COR-L47 (cell line): ENCODE data around the gene MPLKIP.
"Not testable (repeated sequence)": the region's sequence is repeated elsewhere in the genome, so short reads cannot be mapped to it uniquely, and the experiment has no call there.

ENCODE experiments used
- DNase-seq: peaks from one replicate; lab custom pipeline; 2025; lab: John Stamatoyannopoulos, UW

Gene MPLKIP

DNA sequence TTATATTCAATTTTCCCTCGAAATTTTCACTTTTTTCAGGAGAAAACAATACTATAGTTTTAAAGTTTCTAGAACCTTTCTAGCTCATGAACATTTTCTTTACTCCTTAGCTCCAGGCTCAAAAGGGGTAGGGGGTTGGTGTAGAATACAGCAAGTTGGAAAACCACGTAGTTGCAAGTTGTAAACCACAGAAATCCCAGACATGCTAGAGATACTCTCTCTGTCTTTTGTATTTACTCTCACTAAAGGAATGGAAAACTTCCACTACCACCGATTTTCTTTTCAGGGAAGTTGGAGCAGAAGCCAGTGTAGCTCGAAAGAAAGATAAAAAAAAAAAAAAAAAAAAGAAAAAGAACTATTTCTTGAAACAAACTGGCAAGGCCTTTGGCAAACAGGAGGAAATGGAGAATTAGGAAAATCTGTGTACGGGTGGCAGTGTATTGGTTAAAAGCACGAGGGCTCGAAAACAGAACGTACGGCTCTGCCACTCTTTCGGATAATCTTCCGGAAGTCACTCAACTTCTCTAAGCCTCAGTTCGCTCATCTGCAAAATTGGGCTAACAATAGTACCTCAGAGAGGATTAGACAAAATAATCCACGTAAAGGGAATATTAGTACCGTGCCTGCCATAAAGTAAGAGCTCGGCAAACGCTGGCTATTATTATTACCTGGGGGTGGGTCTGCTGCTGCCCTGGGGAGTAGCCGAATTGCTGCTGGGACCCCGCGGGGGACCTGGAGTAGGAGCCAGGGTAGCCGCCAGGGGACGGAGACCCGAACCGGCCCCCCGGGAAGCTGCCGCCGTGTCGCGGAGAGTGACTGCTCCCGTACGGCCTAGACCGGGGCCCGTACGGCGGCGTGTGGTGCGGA lies 628 bp downstream of the MPLKIP start:
- no peak for DNase-seq

DNA sequence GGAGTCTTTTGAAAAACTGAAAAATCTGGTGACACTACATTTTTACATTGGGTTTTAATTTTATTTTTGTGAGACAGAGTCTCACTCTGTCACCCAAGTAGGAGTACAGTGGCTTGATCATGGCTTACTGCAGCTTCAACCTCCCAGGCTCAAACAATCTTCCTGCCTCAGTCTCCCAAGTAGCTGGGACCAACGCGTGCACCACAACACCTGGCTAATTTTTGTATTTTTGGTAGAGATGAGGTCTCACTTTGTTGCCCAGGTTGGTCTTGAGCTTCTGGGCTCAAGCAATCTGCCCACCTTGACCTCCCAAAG lies 11.5 kb downstream of the MPLKIP start:
- DNase-seq = no peak

DNA sequence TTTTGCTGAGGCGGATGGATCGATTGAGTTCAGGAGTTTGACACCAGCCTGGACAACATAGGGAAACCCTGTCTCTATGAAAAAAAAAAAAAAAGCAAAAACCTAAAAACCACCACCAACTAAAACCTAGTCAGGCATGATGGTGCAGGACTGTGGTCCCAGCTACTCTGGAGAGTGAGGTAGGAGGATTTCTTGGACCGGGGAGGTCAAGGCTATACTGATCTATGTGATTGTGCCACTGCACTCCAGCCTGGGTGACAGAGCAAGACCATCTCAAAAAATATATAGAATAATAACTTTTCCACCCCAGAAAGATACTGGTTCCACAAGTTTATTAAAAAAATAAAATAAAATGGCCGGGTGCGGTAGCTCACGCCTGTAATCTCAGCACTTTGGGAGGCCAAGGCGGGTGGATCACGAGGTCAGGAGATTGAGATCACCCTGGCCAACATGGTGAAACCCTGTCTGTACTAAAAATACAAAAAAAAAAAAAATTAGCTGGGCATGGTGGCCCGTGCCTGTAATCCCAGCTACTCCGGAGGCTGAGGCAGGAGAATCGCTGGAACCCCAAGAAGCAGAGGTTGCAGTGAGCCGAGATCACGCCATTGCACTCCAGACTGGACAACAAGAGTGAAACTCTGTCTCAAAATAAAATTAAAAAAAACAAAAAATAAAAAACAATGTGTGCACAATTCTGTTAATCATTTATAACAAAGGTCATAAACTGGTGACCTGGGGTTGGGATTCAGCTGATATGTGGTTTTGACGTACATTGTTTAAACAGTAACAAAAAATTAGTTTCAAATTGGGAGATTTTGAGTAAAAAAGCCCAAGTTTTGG lies 12.1 kb downstream of the MPLKIP start:
- not testable (repeated sequence) for DNase-seq

DNA sequence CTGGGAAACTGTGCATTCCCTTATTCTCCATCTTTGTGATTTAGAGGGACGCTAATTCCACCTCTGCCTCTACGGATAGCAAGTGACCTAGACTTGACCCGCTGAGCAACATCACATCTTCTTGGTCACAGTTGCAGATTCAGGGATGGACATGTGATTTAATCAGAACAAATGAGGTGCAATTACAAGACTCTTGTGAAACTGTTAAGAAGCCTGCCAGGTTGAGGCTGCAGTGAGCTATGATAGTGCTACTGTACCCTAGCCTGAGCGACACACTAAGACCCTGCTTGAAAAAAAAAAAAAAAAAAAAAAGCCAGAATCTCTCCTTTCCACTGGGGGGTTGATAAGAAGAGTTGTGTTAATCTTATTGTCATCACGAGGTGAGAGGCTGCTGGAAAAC lies 14.4 kb downstream of the MPLKIP start:
- DNase-seq = no peak

DNA sequence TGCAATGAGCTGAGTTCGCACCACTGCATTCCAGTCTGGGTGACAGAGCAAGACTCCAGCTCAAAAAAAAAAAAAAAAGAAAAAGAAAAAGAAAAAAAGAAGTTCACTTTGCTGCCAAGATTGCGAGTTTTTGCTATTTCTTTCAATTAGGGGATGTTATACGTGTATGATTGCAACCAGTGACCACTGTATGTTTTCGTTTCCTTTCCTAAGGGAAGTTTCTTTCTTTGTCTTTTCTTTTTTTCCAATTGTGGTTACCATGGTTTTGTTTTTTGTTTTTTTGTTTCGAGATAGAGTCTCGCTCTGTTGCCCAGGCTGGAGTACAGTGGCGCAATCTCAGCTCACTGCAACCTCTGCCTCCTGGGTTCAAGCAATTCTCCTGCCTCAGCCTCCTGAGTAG lies 16.2 kb downstream of the MPLKIP start:
- DNase-seq = not testable (repeated sequence)

DNA sequence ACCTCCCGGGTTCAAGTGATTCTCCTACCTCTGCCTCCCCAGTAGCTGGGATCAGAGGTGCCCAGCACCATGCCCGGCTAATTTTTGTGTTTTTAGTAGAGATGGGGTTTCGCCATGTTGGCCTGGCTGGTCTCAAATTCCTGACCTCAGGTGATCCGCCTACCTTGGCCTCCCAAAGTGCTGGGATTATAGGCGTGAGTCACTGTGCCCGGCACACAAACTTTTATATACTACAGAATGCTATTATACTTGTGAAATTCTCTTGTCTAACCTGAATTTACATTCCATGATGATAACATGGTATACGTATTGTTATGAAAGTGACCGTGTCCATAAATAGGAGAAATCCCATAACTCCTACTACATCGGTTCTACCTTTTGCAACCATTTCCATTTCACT lies 17.2 kb downstream of the MPLKIP start:
- not testable (repeated sequence) for DNase-seq

DNA sequence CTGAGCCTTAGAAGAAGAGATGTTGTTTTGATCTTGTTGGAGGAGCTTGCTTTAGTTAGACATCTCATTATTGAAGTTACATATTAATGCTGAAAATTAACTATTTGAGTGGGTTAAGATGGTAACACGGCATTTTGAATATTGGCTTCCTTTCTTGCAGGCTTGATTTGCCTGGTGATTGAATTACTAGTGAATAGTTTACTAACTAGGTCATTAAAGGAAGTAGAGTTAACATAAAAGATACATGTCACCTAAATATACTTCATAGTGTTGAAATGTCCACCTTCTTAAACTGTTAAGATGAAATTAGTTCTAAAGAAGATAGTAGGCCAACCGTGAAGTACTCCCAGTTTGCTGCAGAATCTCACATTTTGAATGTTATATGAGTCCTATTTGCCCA lies 18.5 kb downstream of the MPLKIP start:
- DNase-seq = no peak

DNA sequence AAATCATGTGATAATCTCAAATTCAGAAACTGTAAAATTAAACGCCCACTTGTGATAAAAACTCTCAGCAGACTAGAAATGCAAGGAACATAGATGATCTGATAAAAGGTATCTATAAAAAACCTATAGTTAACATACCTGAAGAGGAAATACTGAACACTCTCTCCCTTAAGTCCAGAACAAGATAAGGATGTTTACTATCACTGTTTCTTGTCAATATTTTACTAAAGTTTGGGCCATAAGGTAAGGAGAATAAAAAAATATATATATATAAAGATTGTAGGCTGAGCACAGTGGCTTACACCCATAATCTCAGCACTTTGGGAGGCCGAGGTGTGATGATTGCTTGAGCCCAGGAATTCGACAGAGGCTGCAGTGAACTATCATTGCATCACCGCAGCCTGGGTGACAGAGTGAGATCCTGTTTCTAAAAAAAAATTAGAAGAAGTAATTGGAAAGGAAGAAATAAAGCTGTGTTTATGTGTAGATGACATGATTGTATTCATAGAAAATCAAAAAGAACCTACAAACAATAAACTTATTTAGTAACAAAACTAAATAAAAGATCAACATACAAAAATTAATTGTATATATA lies 28.4 kb downstream of the MPLKIP start:
- DNase-seq = no peak

DNA sequence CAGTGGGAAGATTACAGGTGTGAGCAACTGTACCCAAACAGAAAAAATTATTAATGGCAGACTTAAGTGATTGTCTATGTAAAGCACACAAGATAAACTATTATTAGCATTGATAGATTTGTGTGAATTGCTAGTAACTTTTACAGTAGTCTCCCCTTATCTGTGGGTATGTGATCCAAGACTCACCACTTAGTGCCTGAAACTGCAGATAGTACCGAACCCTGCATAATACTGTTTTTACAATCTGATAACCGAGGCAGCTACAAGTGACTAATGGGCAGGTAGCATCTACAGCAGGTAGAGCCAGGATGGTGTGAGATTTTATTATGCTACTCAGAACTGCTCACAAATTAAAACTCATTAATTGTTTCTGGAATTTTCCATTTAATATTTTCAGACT lies 31.5 kb downstream of the MPLKIP start:
- no peak for DNase-seq

DNA sequence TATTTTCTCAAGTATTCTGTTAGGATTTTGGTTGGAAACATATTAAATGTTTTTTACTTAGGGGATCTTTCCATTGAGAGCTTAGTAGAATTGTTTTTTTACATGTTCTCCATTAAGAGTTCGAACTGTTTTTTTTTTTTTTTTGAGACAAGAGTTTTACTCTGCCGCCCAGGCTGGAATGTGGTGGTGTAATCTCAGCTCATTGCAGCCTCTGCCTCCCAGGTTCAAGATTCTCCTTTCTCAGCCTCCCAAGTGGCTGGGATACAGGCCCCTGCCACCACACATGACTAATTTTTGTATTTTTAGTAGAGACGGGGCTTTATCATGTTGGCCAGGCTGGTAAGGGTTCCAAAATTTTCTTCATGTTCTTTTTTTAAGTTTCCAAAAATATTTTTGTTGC lies 33.2 kb downstream of the MPLKIP start:
- no peak for DNase-seq

DNA sequence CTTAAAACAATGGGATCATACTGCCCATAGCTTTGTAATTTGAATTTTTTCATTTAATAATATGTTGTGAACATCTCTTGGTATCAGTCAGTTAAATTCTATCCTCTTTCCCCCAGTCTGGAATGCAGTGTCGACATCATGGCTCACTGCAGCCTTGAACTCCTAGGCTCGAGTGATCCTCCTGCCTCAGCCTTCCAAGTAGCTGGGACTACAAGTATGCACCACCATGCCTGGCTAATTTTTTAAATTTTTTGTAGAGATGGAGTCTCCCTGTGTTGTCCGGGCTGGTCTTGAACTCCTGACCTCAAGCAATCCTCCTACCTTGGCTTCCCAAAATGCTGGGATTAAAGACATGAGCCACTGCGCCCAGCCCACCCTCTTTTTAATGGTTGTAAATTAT lies 34.6 kb downstream of the MPLKIP start:
- DNase-seq = no peak

DNA sequence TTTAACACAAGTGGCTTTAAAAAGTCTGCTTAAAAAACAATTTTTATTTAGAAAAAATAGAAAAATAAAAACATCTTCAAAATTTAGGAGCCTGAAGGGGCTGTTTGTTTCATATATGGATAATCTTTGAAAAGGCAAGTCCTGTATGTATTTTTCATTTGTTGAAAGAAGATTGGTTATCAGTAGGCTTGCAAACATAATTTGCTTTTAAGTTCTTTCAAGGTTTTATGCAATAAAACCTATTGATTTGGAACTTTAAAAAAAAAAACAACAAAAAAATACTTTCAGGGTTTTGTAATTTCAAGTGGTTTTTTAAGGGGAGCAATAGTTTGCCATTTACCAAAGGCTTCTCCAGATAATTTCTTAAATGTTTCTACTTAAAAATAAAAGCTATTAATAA lies 35.6 kb downstream of the MPLKIP start:
- no peak for DNase-seq

DNA sequence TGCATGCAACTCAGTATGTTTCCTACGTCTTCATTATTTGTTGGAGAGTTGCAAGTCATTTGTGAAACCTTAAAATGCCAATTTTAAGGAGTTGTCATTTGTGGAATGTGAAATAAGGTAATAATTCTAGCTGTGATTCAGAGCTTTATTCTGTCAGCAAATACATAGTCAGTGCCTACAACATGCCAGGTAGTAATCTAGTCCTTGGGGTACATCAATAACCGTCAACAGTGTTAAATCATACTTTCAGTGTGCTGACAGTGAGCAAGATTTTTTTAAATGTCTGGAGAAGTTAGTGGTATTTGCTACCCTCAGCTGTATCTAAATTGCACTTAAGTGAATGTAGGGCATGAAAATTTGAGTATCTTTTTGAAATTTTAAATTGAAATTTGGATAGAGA lies 36.7 kb downstream of the MPLKIP start:
- DNase-seq = no peak

DNA sequence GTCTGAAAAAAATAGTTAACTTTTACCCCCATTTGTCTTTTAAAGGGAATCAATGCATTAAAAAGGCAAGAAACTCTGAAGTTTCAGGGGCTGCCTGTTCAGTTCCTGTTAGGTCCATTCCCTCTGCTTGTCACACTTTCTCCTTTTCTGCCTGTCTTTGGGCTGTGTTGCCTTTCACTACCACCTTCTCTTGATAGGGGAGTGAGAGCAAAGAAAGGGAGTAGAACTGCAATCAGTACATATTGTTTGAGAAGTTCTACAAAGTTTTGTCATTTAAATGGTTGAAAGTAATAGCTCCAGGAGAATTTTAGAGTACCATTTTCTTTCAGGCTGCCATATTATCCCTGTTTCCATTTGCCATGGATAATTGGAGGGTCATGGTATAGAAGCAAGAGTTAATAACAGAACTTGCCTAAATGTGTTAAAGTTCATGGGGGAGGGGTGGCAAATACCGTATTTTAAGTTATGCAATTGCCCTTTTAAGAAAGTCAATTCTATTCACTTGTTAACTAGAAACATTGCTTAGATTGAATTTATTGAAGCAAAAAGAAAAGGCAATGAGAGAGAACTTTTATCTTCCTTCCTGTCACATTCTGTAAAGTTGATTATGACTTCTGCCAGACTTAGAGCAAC lies 38.6 kb downstream of the MPLKIP start:
- DNase-seq = no peak

DNA sequence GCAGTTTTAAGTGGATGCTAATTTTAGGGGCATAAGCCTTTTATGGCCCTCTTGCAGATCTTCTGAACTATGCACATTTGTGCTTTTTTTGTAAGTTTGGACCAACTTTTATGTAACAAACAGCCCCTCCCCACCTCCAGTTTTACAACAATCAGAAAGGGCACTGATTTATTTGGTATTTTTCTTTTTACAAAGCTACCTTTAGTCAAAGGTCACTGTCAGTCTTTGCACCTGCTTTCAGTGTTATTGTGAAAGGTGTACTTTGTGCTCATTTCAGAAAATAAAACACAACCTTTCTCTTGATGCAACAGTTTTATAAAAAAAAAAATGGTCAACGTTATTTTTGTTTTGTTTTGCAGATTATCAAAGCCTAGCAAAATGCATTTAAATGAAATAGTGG lies 39.2 kb downstream of the MPLKIP start:
- DNase-seq = no peak

DNA sequence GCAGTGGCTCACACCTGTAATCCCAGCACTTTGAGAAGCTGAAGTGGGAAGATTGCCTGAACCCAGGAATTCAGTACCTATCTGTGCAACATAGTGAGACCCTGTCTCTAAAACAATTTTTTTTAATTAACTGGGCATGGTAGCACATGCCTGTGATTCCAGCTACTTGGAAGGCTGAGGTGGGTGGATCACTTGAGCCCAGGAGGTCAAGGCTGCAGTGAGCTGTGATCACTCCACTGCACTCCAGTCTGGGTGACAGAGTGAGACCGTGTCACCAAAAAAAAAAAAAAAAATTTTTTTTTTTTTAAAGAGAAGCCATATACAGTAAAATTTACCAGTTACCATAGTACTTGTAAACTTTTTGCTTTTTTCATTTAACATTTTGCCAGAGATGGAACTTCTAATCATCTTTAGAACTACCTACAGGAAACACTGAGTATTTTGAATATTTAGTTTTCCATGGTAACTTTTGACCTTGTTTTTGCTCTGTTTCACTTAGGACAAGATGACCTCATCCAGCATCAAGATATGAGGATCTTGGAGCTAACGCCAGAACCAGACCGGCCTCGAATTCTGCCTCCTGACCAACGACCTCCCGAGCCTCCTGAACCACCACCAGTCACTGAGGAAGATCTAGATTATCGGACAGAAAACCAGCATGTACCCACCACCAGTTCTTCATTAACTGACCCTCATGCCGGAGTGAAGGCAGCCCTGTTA lies 40.6 kb downstream of the MPLKIP start:
- no peak for DNase-seq

DNA sequence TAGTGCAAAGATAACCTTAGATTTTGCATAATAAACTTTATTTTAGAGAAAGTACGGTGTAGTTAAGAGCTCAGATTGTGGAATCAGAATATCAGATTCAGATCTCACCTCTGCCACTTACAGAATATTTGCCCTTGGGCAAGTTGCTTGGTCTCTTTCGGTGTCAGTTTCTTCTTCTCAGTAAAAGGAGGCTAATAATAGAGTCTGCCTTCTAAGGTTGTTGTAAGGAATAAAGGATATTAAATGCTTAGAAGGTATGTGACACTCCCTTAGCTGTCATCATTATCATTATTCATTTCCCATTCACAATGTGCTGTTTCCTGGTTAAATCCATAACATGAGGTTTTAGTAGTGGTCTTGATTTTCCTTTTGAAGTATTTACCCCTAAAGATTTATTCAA lies 42.2 kb downstream of the MPLKIP start:
- DNase-seq = no peak

DNA sequence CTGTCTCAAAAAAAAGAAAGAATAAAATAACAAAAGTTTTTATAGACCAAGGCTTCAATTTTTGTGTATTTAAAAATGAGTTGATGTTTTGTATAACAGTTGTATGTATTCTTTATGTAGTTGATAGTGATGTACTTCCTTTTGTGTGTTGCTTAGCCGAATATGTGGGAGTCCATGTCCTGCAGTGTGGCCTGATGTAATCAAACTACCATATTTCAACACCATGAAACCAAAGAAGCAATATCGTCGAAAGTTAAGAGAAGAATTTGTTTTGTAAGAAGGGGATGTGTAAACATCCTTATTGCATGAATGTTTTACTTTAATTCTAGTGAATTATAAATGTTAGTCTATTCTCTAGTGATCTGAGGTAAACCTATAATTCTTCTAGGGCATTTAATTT lies 56.6 kb downstream of the MPLKIP start:
- DNase-seq = no peak
